Skeletal muscle tissue (tissue), 4 donors: ENCODE measurements around the gene BACH2. TPM values are rescaled to one million over a fixed set of nuclear protein-coding genes. Genes with fewer than 3 reads are reported as not detected.
"Not testable (repeated sequence)": the region's sequence is repeated elsewhere in the genome, so short reads cannot be mapped to it uniquely, and the experiment has no call there.

Source experiments
- H3K27ac ChIP-seq: one replicate; pipeline ENCODE4 v1.7.0; 2013; ENCODE audit warnings: mild to moderate bottlenecking, low read depth, low read length, inconsistent platforms
- H3K27me3 ChIP-seq, 3 donors: one replicate each; pipeline ENCODE4 v1.7.0; 2013; ENCODE audit warnings: low read length in 3 of 3; ENCODE audit not compliant: control insufficient read depth in 3 of 3, insufficient read depth in 3 of 3
- H3K36me3 ChIP-seq, 3 donors: one replicate each; pipeline ENCODE4 v1.7.0; 2013; ENCODE audit warnings: low read length in 3 of 3; ENCODE audit not compliant: control insufficient read depth in 3 of 3, insufficient read depth in 3 of 3
- H3K4me1 ChIP-seq, 3 donors: one replicate each; pipeline ENCODE4 v1.7.0; 2013; ENCODE audit warnings: low read length in 3 of 3, mild to moderate bottlenecking in 3 of 3; ENCODE audit not compliant: control insufficient read depth in 3 of 3, insufficient read depth in 3 of 3
- H3K4me3 ChIP-seq, 3 donors: one replicate each; pipeline ENCODE4 v1.7.0; 2013; ENCODE audit warnings: low read length in 3 of 3
- H3K9ac ChIP-seq, 3 donors: one replicate each; pipeline ENCODE4 v1.7.0; 2013; ENCODE audit warnings: low read length in 3 of 3, mild to moderate bottlenecking in 3 of 3, moderate library complexity in 2 of 3, low read depth in 1 of 3
- H3K9me3 ChIP-seq, 3 donors: one replicate each; pipeline ENCODE4 v1.7.0; 2013; ENCODE audit warnings: low read length in 3 of 3; ENCODE audit not compliant: control insufficient read depth in 3 of 3
- total RNA-seq: library from RNA; depleted of rRNA; stranded (reverse); fragments of >200 nt; gene quantifications from one replicate; pipeline ENCODE4 v1.2.3, GENCODE V29; 2014
- donor health status: Osteomylitis.

The BACH2 gene
- 3.7 TPM for total RNA-seq

DNA sequence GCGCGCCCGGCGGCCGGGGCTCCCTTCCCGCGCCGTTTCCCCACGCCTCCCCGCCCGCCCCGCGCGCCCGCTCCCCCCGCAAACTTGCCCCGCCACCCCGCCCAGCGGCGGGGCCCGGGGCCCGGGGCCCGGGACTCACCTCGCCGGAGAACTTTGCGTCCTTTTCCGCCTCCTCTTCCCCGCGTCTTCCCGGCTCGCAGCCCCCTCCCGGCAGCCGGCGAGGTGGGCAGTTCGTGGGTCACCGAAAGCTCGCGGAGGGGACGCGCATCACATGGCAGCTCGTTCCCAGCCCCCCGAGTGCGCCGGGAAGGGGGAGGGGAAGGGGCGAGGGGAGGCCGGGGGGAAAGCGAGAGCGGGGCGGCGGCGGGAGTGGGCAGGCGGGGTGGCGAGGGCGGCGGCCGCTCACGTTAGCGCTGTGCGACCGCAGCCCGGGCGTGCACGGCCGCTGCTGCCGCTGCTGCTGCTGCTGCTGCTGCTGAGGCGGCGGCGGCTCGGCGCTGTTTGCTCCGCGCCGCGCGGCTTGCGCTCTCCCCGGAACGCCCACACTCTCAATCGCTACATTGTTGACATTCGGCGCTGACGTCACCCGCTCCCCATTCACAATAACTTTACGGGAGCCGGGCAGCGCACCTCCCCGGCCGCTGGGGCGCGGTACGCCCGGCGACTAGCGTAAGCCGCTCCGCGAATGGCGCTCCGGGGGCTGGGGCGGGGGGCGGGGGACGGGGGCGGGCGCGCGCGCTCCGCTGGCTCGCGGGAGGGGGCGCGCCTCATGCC, at the start of gene BACH2:
BACH2 (minus strand) TSS at position 503 of the 774 bp plus-strand sequence. CDS start 287,999 bp downstream, outside the sequence.
- Histone ChIP-seq H3K4me1 (peaks cover 14 to 18% (median 17%) of the 10 kb centered on the region in 3 donors), H3K9me3 (no peaks in the 10 kb centered on the region), H3K27me3 (no peaks in the 10 kb centered on the region), H3K36me3 (no peaks in the 10 kb centered on the region), H3K9ac (peak within 1 kb of the TSS; percentile 90 to 93 (median 92)), H3K4me3 (peak within 1 kb of the TSS; percentile 83 to 91 (median 86)), H3K27ac (peak within 1 kb of the TSS; percentile 94)

DNA sequence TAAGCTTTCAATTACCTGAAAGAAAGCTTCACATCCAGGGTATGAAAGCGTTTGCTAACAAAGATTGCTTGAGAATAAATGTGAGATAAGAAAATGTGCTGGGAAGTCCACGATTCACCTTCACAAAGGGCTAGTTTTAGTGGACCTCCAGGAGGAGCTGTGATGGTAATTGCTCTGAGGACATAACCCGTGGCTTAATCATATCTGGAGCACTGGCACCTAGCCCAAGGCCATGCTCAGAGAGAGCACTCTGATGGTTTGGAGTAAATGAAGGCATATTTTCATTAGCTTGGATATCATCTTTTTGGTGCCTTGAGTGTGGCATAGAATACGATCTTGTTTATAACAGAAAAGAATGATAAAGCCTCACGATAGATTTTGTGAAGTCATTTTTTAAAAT, 46.9 kb upstream of the BACH2 start:
- Histone ChIP-seq H3K9me3 (no peaks in the 10 kb centered on the region), H3K9ac (no peak overlapping the region), H3K27ac (no peak overlapping the region), H3K27me3 (peaks cover 0 to 9% (median 2%) of the 10 kb centered on the region in 3 donors), H3K36me3 (no peaks in the 10 kb centered on the region), H3K4me1 (no peaks in the 10 kb centered on the region), H3K4me3 (no peak overlapping the region)

DNA sequence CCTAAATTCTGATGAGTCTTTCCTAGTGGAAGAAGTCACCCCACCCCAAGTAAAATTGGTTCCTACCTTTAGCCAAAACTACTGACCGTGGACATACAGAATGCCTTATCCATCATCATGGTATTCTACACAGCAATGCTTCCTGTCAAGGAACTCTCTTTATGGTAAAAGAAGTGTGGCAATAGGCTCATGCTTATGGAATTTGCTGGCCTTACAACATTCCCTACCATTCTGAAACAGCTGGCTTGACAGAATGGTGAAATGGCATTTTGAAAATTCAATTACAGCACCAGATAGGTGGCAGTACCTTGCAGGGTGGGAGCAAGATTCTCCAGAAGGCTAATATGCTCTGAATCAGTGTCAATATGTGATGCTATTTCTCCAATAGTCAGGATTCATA, 41.8 kb upstream of the BACH2 start:
- Histone ChIP-seq H3K27me3 (no peaks in the 10 kb centered on the region), H3K27ac (no peak overlapping the region), H3K9ac (no peak overlapping the region), H3K9me3 (no peaks in the 10 kb centered on the region), H3K4me3 (no peak overlapping the region), H3K36me3 (no peaks in the 10 kb centered on the region), H3K4me1 (no peaks in the 10 kb centered on the region)

DNA sequence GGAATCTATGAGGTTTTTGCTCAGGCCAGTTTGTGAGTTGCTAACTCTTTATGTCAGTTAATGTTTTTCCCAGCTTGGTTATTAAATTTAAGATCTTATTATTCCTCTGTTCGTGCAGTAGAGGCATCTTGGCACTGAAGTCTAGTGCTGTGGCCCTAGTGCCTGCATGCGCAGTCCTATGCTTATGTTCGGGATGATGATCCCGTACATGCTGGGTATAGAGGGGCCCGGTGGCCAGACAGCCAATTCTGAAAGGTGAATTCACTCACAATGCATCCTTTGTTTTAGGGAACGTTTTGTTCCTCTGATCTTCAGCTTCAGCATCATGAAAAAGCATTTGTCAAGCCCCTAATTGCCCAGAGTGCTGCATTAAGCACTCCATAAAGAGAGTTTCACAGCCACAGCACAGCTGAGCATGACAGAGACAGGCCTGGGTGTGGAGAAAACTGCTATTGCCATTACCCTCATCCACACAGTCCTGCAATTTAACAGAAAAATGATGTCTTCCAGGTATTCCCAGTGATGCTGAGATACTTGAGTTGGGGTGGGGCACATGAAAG, 39.8 kb upstream of the BACH2 start:
- no peaks in the 10 kb centered on the region for H3K36me3 ChIP-seq
- H3K4me3 ChIP-seq: no peak overlapping the region
- H3K9ac ChIP-seq: no peak overlapping the region
- no peaks in the 10 kb centered on the region for H3K4me1 ChIP-seq
- H3K27ac ChIP-seq: no peak overlapping the region
- no peaks in the 10 kb centered on the region for H3K9me3 ChIP-seq
- no peaks in the 10 kb centered on the region for H3K27me3 ChIP-seq

DNA sequence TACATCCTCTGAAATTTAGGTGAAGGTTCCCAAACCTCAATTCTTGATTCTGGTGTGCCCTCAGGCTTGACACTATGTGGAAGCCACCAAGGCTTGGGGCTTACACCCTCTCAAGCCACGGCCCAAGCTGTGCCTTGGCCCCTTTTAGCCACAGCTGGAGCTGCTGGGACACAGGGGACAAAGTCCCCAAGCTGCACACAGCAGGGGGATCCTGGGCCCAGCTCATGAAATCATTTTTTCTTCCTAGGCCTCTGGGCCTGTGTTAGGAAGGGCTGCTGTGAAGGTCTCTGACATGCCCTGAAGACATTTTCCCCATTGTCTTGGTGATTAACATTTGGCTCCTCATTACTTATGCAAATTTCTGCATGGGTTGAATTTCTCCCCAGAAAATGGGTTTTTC, 37.3 kb upstream of the BACH2 start:
- Histone ChIP-seq H3K4me3 (no peak overlapping the region), H3K27ac (no peak overlapping the region), H3K9ac (no peak overlapping the region), H3K4me1 (no peaks in the 10 kb centered on the region), H3K36me3 (no peaks in the 10 kb centered on the region), H3K27me3 (no peaks in the 10 kb centered on the region), H3K9me3 (no peaks in the 10 kb centered on the region)

DNA sequence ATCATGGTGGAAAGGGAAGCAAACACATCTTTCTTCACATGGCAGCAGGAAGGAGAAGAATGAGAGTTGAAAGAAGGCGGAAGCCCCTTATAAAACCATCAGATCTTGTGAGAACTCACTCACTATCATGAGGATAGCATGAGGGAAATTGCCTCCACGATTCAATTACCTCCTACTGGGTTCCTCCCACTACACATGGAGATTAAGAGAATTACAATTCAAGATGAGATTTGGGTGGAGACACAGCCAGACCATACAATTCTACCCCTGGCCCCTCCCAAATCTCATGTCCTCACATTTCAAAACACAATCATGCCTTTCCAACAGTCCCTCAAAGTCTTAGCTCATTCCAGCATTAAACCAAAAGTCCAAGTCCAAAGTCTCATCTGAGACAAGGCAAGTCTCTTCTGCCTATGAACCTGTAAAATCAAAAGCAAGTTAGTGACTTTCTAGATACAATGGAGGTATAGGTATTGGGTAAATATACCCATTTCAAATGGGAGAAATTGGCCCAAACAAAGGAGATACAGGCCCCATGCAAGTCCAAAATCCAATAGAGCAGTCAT, 36.4 kb upstream of the BACH2 start:
- H3K4me1 ChIP-seq, H3K4me3 ChIP-seq, H3K27ac ChIP-seq, H3K9me3 ChIP-seq, H3K9ac ChIP-seq, H3K27me3 ChIP-seq, H3K36me3 ChIP-seq: not testable (repeated sequence)

DNA sequence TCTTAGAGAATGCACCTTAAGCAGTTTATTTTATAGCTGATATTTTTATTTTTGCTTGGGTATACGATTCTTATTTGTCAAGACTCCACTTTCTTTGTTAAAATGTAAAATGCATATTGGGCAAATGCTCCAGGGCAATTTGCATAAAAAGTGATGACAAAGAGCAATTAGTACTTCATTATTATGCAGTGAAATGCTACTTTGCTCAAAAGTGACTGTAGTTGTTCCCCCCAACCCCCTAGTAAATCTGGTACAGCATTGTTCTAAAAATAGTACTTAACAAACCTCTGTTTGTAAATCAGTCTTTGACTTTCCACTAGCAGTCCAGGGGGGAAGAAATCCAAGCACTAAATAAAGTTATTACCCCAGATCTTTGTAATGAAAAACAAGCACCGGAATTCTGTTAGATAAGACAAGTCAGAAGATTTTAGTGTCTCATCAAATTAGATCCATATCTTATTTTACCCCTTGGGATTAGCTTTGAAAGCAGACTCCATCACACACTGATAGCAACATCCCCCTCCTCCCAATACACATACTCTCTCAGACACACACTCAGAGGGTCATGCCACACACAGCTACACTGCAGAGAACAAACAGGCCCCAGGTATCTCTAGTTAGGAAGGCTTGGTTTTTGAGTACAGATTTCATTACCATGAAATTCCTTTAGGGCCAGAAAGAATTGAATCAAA, 32.9 kb upstream of the BACH2 start:
- H3K27ac ChIP-seq: no peak overlapping the region

DNA sequence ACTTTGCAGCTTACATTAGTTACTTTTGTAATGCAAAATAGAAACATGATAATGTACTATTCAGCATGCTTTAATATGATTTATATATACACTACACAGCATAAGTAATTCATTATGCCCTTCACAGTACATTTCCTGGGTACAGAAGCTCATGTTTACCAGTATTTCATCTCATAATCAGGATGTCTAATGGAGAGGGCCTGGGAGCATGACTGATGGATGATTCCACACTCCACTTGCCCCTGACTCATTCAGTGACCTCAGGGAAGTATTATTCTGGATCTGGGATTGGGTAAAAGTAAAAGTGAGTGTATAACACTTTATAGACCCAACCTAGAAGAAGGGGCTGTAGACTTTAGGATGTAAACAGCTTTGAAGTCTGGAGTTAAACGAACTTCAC, 31.4 kb upstream of the BACH2 start:
- H3K27me3 ChIP-seq: no peaks in the 10 kb centered on the region
- H3K27ac ChIP-seq: no peak overlapping the region
- no peak overlapping the region for H3K9ac ChIP-seq
- no peak overlapping the region for H3K4me3 ChIP-seq
- H3K36me3 ChIP-seq: no peaks in the 10 kb centered on the region
- no peaks in the 10 kb centered on the region for H3K4me1 ChIP-seq
- no peaks in the 10 kb centered on the region for H3K9me3 ChIP-seq

More for the DNA sequence above, 32.9 kb upstream of the BACH2 start:
- Histone ChIP-seq H3K4me3 (no peak overlapping the region), H3K9ac (no peak overlapping the region), H3K27me3 (no peaks in the 10 kb centered on the region), H3K9me3 (no peaks in the 10 kb centered on the region), H3K36me3 (no peaks in the 10 kb centered on the region), H3K4me1 (no peaks in the 10 kb centered on the region)

DNA sequence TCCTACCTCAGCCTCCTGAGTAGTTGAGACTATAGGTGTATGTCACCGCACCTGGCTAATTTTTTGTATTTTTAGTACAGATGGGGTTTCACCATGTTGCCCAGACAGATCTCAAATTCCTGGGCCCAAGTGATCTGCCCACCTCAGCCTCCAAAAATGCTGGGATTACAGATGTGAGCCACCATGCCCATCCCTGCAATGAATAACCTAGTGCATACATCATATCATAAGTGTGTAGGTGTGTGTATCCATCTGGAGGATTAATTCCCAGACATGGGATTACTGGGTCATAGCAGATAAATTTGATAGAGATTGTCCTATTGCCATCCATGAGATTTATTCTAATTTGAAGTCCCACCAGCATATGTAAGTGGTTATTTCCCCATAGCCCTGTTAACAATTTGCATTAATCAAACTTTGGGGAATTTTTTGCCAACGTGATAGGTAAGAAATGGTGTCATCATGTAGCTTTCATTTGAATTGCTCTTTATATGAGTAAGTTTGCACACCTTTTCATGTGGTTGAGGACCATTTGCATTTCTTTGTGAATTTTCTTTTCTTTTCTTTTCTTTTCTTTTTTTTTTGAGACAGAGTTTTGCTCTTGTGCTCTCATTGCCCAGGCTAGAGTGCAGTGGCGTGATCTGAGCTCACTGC, 29.9 kb upstream of the BACH2 start:
- Histone ChIP-seq H3K9ac (no peak overlapping the region), H3K27me3 (no peaks in the 10 kb centered on the region), H3K27ac (no peak overlapping the region), H3K4me1 (no peaks in the 10 kb centered on the region), H3K9me3 (no peaks in the 10 kb centered on the region), H3K4me3 (no peak overlapping the region), H3K36me3 (no peaks in the 10 kb centered on the region)
